Hepatocyte (in vitro differentiated cells): ENCODE data around the gene RNF145. TPM values are rescaled to one million over a fixed set of nuclear protein-coding genes. Genes with fewer than 3 reads are reported as not detected.

Experiments used
- DNase-seq: peaks from one replicate; pipeline ENCODE4 v3.0.0-alpha.2; 2016; ENCODE audit warnings: low spot score
- H2AFZ ChIP-seq: fragments of 200-600 bp; sonication (generic); 2 replicates; pipeline ENCODE4 v1.6.0; 2016; ENCODE audit warnings: antibody characterized with exemption, mild to moderate bottlenecking
- H3K27ac ChIP-seq: fragments of 200-600 bp; sonication (generic); 2 replicates; pipeline ENCODE4 v1.5.1; 2016; ENCODE audit warnings: mild to moderate bottlenecking
- H3K27me3 ChIP-seq: fragments of 200-600 bp; sonication (generic); 2 replicates; pipeline ENCODE4 v1.6.1; 2016
- H3K36me3 ChIP-seq: fragments of 200-600 bp; sonication (generic); replicated peaks from 2 replicates; pipeline ENCODE4 v1.5.1; 2016; ENCODE audit warnings: low read depth; ENCODE audit not compliant: insufficient read depth
- H3K4me1 ChIP-seq: fragments of 200-600 bp; sonication (generic); 2 replicates; pipeline ENCODE4 v1.5.1; 2016; ENCODE audit warnings: mild to moderate bottlenecking, moderate library complexity; ENCODE audit not compliant: insufficient read depth
- H3K4me2 ChIP-seq: fragments of 200-600 bp; sonication (generic); 2 replicates; pipeline ENCODE4 v1.6.0; 2016
- H3K4me3 ChIP-seq: fragments of 200-600 bp; sonication (generic); 2 replicates; pipeline ENCODE4 v1.5.1; 2016; ENCODE audit warnings: mild to moderate bottlenecking
- H3K79me2 ChIP-seq: fragments of 200-600 bp; sonication (generic); 2 replicates; pipeline ENCODE4 v1.6.0; 2017; ENCODE audit warnings: mild to moderate bottlenecking
- H3K9me2 ChIP-seq: fragments of 200-600 bp; sonication (generic); replicated peaks from 2 replicates; pipeline ENCODE4 v1.6.0; 2017; ENCODE audit warnings: mild to moderate bottlenecking; ENCODE audit not compliant: insufficient read depth
- H3K9me3 ChIP-seq: fragments of 200-600 bp; sonication (generic); 2 replicates; pipeline ENCODE4 v1.5.1; 2016; ENCODE audit warnings: low read depth, mild to moderate bottlenecking
- H4K20me1 ChIP-seq: fragments of 200-600 bp; sonication (generic); 2 replicates; pipeline ENCODE4 v1.6.0; 2016; ENCODE audit warnings: mild to moderate bottlenecking; ENCODE audit not compliant: insufficient read depth, poor library complexity, severe bottlenecking
- CTCF ChIP-seq: fragments of 200-600 bp; sonication (generic); IDR thresholded peaks from 2 replicates; pipeline ENCODE4 v1.5.1; 2016; ENCODE audit warnings: antibody characterized with exemption, mild to moderate bottlenecking; ENCODE audit not compliant: poor library complexity
- EZH2 ChIP-seq: fragments of 200-600 bp; sonication (generic); IDR thresholded peaks from 2 replicates; pipeline ENCODE4 v1.6.1; 2016; ENCODE audit warnings: antibody characterized with exemption, mild to moderate bottlenecking, borderline replicate concordance
- EZH2phosphoT487 ChIP-seq: fragments of 200-600 bp; sonication (generic); IDR thresholded peaks from one replicate; pipeline ENCODE4 v1.6.1; 2018; ENCODE audit warnings: antibody characterized with exemption, mild to moderate bottlenecking, low read depth, moderate library complexity; ENCODE audit not compliant: unreplicated experiment, severe bottlenecking
- WGBS: methylation state at CpG from one replicate; pipeline ENCODE4 v1.1.6; 2016; ENCODE audit warnings: low lambda C conversion rate; ENCODE audit errors: missing lambda C conversion rate; 5-methylcytosine and 5-hydroxymethylcytosine counted together
- polyA plus RNA-seq: library from polyadenylated mRNA; unstranded; fragments of >200 nt; fragmentation: Nextera tagmentation; extraction: Ambion mirVana; gene quantifications from 2 replicates; pipeline ENCODE4 v1.2.1, GENCODE V29; 2016
- total RNA-seq: library from RNA; depleted of rRNA; stranded (reverse); fragments of >200 nt; gene quantifications from 2 replicates; pipeline ENCODE4 v1.2.3, GENCODE V29; 2014

RNF145 gene
- total and polyA plus RNA-seq, 2 experiments from 2014 or later = 13.0 to 37.4 TPM

GRCh38 chr5:159244163-159244562 lies 34.8 kb upstream of the RNF145 start:
- Histone ChIP-seq H3K79me2 (no peaks in the 10 kb centered on the region), H4K20me1 (no peaks in the 10 kb centered on the region), H3K4me1 (no peaks in the 10 kb centered on the region), H3K36me3 (no peaks in the 10 kb centered on the region), H3K9me3 (no peaks in the 10 kb centered on the region), H3K27me3 (peaks cover 10% of the 10 kb centered on the region), H3K9me2 (no peaks in the 10 kb centered on the region), H3K4me2 (no peak overlapping the region), H3K4me3 (no peak overlapping the region), H3K27ac (no peak overlapping the region), H2AFZ (no peak overlapping the region)
- TF ChIP-seq CTCF (no peak), EZH2 (no peak), EZH2phosphoT487 (no peak)
- DNase-seq = no peak
- 75% methylated on average over 3 of the region's 3 CpGs for WGBS

- Histone ChIP-seq H3K4me1 (no peaks in the 10 kb centered on the region), H3K79me2 (no peaks in the 10 kb centered on the region), H3K4me2 (no peak overlapping the region), H2AFZ (no peak overlapping the region), H3K9me2 (no peaks in the 10 kb centered on the region), H3K36me3 (no peaks in the 10 kb centered on the region), H3K9me3 (no peaks in the 10 kb centered on the region), H3K4me3 (no peak overlapping the region), H4K20me1 (no peaks in the 10 kb centered on the region), H3K27ac (no peak overlapping the region), H3K27me3 (peaks cover 7% of the 10 kb centered on the region)
- DNase-seq = no peak
- no peak for TF ChIP-seq EZH2phosphoT487
- TF ChIP-seq CTCF = no peak
- no peak for TF ChIP-seq EZH2
Measured at GRCh38 chr5:159243385-159243784, 34.0 kb upstream of the RNF145 start.

- no peak overlapping the region for H2AFZ ChIP-seq
- no peaks in the 10 kb centered on the region for H3K4me1 ChIP-seq
- DNase-seq = no peak
- no peaks in the 10 kb centered on the region for H3K9me3 ChIP-seq
- no peak overlapping the region for H3K4me2 ChIP-seq
- H3K9me2 ChIP-seq = no peaks in the 10 kb centered on the region
- H3K36me3 ChIP-seq = no peaks in the 10 kb centered on the region
- H4K20me1 ChIP-seq = no peaks in the 10 kb centered on the region
- peaks cover 7% of the 10 kb centered on the region for H3K27me3 ChIP-seq
- no peak for TF ChIP-seq CTCF
- no peak for TF ChIP-seq EZH2
- no peak for TF ChIP-seq EZH2phosphoT487
- no peaks in the 10 kb centered on the region for H3K79me2 ChIP-seq
- no peak overlapping the region for H3K4me3 ChIP-seq
- no peak overlapping the region for H3K27ac ChIP-seq
- WGBS = 59% methylated on average over 4 of the region's 4 CpGs
Measured at GRCh38 chr5:159242656-159243055, 33.3 kb upstream of the RNF145 start.

- no peak overlapping the region for H3K4me2 ChIP-seq
- no peaks in the 10 kb centered on the region for H3K9me2 ChIP-seq
- WGBS = 70% methylated on average over 2 of the region's 2 CpGs
- peaks cover 7% of the 10 kb centered on the region for H3K27me3 ChIP-seq
- no peak overlapping the region for H3K4me3 ChIP-seq
- no peaks in the 10 kb centered on the region for H4K20me1 ChIP-seq
- DNase-seq = no peak
- H3K36me3 ChIP-seq = no peaks in the 10 kb centered on the region
- no peaks in the 10 kb centered on the region for H3K4me1 ChIP-seq
- no peaks in the 10 kb centered on the region for H3K79me2 ChIP-seq
- no peak overlapping the region for H3K27ac ChIP-seq
- H3K9me3 ChIP-seq = no peaks in the 10 kb centered on the region
- H2AFZ ChIP-seq = no peak overlapping the region
- no peak for TF ChIP-seq EZH2phosphoT487
- TF ChIP-seq EZH2 = no peak
- no peak for TF ChIP-seq CTCF
Measured at GRCh38 chr5:159241946-159242552, 32.7 kb upstream of the RNF145 start.
